GM12878 (cell line): ENCODE measurements around the gene MLIP. TPM values are rescaled to one million over a fixed set of nuclear protein-coding genes. Genes with fewer than 3 reads are reported as not detected.

Experiments used
- ATAC-seq: fragments of 200-7000 bp; cut with Tn5 transposase; 3 replicates; pipeline ENCODE4 v1.9.1; 2020; ENCODE audit warnings: mild to moderate bottlenecking, moderate library complexity
- BruUV-seq: library from RNA; stranded (reverse); fragments of 400-500 nt; replicated peaks from 2 replicates; lab custom pipeline; 2021; lab: Mats Ljungman, UMichigan
- CTCF ChIA-PET: fragments of 300-600 bp; sonication (Branson Sonifier 250); formaldehyde crosslinking; extraction: SDS; loops from one replicate; lab custom pipeline; 2021; ENCODE audit warnings: inconsistent platforms; lab: Yijun Ruan, JAX
- POLR2A ChIA-PET: fragments of 350-600 bp; formaldehyde crosslinking; extraction: SDS; loops from one replicate; lab custom pipeline; 2021; ENCODE audit warnings: inconsistent platforms; lab: Charles Lee
- RAD21 ChIA-PET: fragments of 300-600 bp; sonication (Branson Sonifier 250); formaldehyde crosslinking; loops from one replicate; lab custom pipeline; 2023; ENCODE audit warnings: antibody characterized with exemption; ENCODE audit not compliant: unreplicated experiment; lab: Charles Lee
- SMC1A ChIA-PET: fragments of 300-600 bp; sonication (Branson Sonifier 250); formaldehyde crosslinking; loops from one replicate; lab custom pipeline; 2023; ENCODE audit not compliant: unreplicated experiment, uncharacterized antibody; lab: Charles Lee
- DNase-seq: peaks from one replicate; pipeline ENCODE4 v3.0.0-alpha.2; 2011; ENCODE audit warnings: low read depth, low spot score
- FAIRE-seq: peaks from 3 replicates; lab custom pipeline; 2011; peaks lifted over from hg19 to GRCh38; lab: Jason Lieb, UNC
- H2AFZ ChIP-seq: 2 replicates; pipeline ENCODE4 v1.6.0; 2011; ENCODE audit warnings: low read depth, low read length, control low read depth; ENCODE audit not compliant: control insufficient read depth
- H3K27ac ChIP-seq: 2 replicates; pipeline ENCODE4 v1.5.1; 2011; ENCODE audit warnings: control low read depth; ENCODE audit not compliant: control insufficient read depth, insufficient read depth
- H3K27me3 ChIP-seq, 2 experiments: replicated peaks in 1 of 2; 2 replicates each; pipeline versions ENCODE4 v1.6.0 to v1.6.1; 2011; ENCODE audit warnings: low read length in 1 of 2; ENCODE audit not compliant: control insufficient read depth in 2 of 2, insufficient read depth in 2 of 2
- H3K36me3 ChIP-seq, 2 experiments: 2 replicates each; pipeline ENCODE4 v1.5.1; 2011; ENCODE audit warnings: low read length in 1 of 2; ENCODE audit not compliant: control insufficient read depth in 2 of 2, insufficient read depth in 2 of 2
- H3K4me1 ChIP-seq: 2 replicates; pipeline ENCODE4 v1.6.1; 2011; ENCODE audit warnings: mild to moderate bottlenecking, low read length, moderate library complexity, mixed read lengths; ENCODE audit not compliant: control insufficient read depth, insufficient read depth
- H3K4me2 ChIP-seq: 2 replicates; pipeline ENCODE4 v1.6.0; 2011; ENCODE audit warnings: control low read depth; ENCODE audit not compliant: control insufficient read depth, insufficient read depth
- H3K4me3 ChIP-seq: fragments of 200-600 bp; sonication (generic); 2 replicates; pipeline ENCODE4 v1.5.1; 2016
- H3K79me2 ChIP-seq: 2 replicates; pipeline ENCODE4 v1.6.0; 2011; ENCODE audit warnings: low read length; ENCODE audit not compliant: control insufficient read depth, insufficient read depth
- H3K9ac ChIP-seq: 2 replicates; pipeline ENCODE4 v1.8.0; 2011; ENCODE audit warnings: low read length, control low read depth, mixed read lengths; ENCODE audit not compliant: control insufficient read depth, insufficient read depth
- H3K9me3 ChIP-seq: replicated peaks from 3 replicates; pipeline ENCODE4 v1.5.1; 2011; ENCODE audit warnings: mild to moderate bottlenecking, low read length; ENCODE audit not compliant: control insufficient read depth, insufficient read depth
- H4K20me1 ChIP-seq: 2 replicates; pipeline ENCODE4 v1.6.0; 2011; ENCODE audit not compliant: control insufficient read depth, insufficient read depth
- ATF7 ChIP-seq: fragments of 450-650 bp; IDR thresholded peaks from 2 replicates; pipeline ENCODE4 v1.6.1; 2016; ENCODE audit warnings: low read depth, mild to moderate bottlenecking
- BHLHE40 ChIP-seq, 2 experiments: fragments of 450-650 bp in 1 of 2; IDR thresholded peaks; 2 replicates each; pipeline ENCODE4 v1.6.1; 2011 to 2017; ENCODE audit warnings: low read depth in 2 of 2, borderline replicate concordance in 1 of 2, improper control_type of control experiment in 1 of 2, low read length in 1 of 2, mild to moderate bottlenecking in 1 of 2
- BMI1 ChIP-seq: fragments of 450-650 bp; IDR thresholded peaks from 2 replicates; pipeline ENCODE4 v1.6.1; 2016; ENCODE audit warnings: mild to moderate bottlenecking, moderate library complexity, borderline replicate concordance
- CBFB ChIP-seq: IDR thresholded peaks from 2 replicates; pipeline ENCODE4 v1.6.1; 2016; ENCODE audit warnings: antibody characterized with exemption, low read depth
- CREM ChIP-seq: IDR thresholded peaks from 2 replicates; pipeline ENCODE4 v1.6.1; 2014; ENCODE audit warnings: antibody characterized with exemption, low read depth
- EZH2 ChIP-seq: IDR thresholded peaks from 2 replicates; pipeline ENCODE4 v1.6.1; 2012; ENCODE audit warnings: low read depth, mild to moderate bottlenecking, control low read depth, inconsistent platforms, low read length, borderline replicate concordance; ENCODE audit not compliant: control insufficient read depth
- HDAC6 ChIP-seq: fragments of 200-600 bp; sonication (generic); IDR thresholded peaks from one replicate; pipeline ENCODE4 v1.8.0; 2017; ENCODE audit warnings: antibody characterized with exemption; ENCODE audit not compliant: unreplicated experiment
- IKZF1 ChIP-seq: fragments of 450-650 bp; conservative IDR thresholded peaks from 2 replicates; pipeline ENCODE4 v1.6.1; 2017; ENCODE audit warnings: antibody characterized with exemption, mild to moderate bottlenecking
- IKZF2 ChIP-seq, 2 experiments: fragments of 450-650 bp; IDR thresholded peaks; 2 replicates each; pipeline ENCODE4 v1.6.1; 2017; ENCODE audit warnings: mild to moderate bottlenecking in 2 of 2, moderate library complexity in 2 of 2
- IRF4 ChIP-seq: IDR thresholded peaks from 2 replicates; pipeline ENCODE4 v1.6.1; 2011; ENCODE audit warnings: low read depth, low read length
- JUNB ChIP-seq: IDR thresholded peaks from 2 replicates; pipeline ENCODE4 v1.6.1; 2016; ENCODE audit warnings: antibody characterized with exemption, mild to moderate bottlenecking
- MXI1 ChIP-seq: fragments of 150-350 bp; IDR thresholded peaks from 2 replicates; pipeline ENCODE4 v1.6.1; 2011; ENCODE audit warnings: low read depth, mild to moderate bottlenecking, inconsistent platforms, low read length, improper control_type of control experiment
- NR2C1 ChIP-seq: fragments of 450-650 bp; IDR thresholded peaks from 2 replicates; pipeline ENCODE4 v1.6.1; 2017; ENCODE audit warnings: antibody characterized with exemption, mild to moderate bottlenecking, moderate library complexity
- WGBS: methylation state at CpG from one replicate; pipeline ENCODE4 v1.1.6; 2016; ENCODE audit warnings: low lambda C conversion rate; ENCODE audit not compliant: insufficient replicate concordance, insufficient coverage; ENCODE audit errors: missing lambda C conversion rate; 5-methylcytosine and 5-hydroxymethylcytosine counted together
- in situ Hi-C: fragments of 300-500 bp; cut with MboI; formaldehyde crosslinking; loops from 9 replicates; pipeline ENCODE4 v1.14.3; 2018; ENCODE audit warnings: mixed read lengths
- intact Hi-C: fragments of 100-400 bp; cut with micrococcal nuclease; formaldehyde crosslinking; loops from one replicate; pipeline ENCODE4 v1.14.2; 2022; ENCODE audit not compliant: unreplicated experiment
- polyA plus RNA-seq, 11 experiments: library from polyadenylated mRNA; depleted of rRNA in 4 of 11; unstranded in 6 of 11; stranded (reverse) in 5 of 11; fragments of >200 nt; fragmentation: Nextera tagmentation in 4 of 11; fragmentation: Illumina TruSeq in 1 of 11; extraction: Ambion mirVana in 4 of 11; extraction: Trizol in 1 of 11; gene quantifications; 1 replicate in 1 of 11; 2 replicates in 10 of 11; pipeline versions ENCODE4 v1.2.1 to v1.2.3, GENCODE V29; 2011 to 2016; ENCODE audit warnings: inconsistent platforms in 2 of 11, missing spikeins in 2 of 11, low read depth in 1 of 11
- total RNA-seq, 4 experiments: library from RNA; depleted of rRNA in 3 of 4; stranded (reverse); fragments of >200 nt in 3 of 4; fragmentation: Illumina TruSeq in 1 of 4; extraction: Trizol in 1 of 4; gene quantifications; 2 replicates each; pipeline versions ENCODE4 v1.2.1 to v1.2.3, GENCODE V29; 2013 to 2021
- TF ChIP-seq, protein P1 (sequence below): fragments of 450-650 bp; IDR thresholded peaks from 2 replicates; pipeline ENCODE4 v1.6.1; 2016; ENCODE audit warnings: mild to moderate bottlenecking
- TF ChIP-seq, protein P2 (sequence below): IDR thresholded peaks from 2 replicates; pipeline ENCODE4 v1.6.1; 2011; ENCODE audit warnings: low read depth, mild to moderate bottlenecking, low read length, moderate library complexity, borderline replicate concordance; ENCODE audit errors: extremely low read depth
- TF ChIP-seq, protein P3 (sequence below): IDR thresholded peaks from 2 replicates; pipeline ENCODE4 v1.6.1; 2012; ENCODE audit warnings: low read depth, low read length, improper control_type of control experiment

MLIP gene
- total and polyA plus RNA-seq, 10 of the 15 experiments (the other 5 are each of a cell fraction or from before 2014, with no cell fraction given): not detected

DNA sequence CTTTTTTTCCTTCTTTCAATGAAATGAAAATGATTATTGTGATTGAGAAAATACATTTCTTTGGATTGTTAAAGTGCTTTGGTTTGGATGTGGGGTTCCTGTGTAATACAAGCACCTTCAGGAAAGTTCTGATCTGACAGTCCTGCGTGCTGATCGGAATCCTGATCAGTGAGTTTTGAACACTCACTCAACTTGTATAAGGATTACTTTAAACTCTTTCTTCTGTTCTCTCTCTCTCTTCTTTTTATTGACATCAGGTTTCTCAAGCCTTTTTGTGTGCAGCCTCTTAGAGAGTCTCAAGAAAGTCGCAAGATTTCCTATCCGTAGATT, 197.7 kb downstream of the MLIP start:
- ChIA-PET SMC1A (no interaction called here), RAD21 (no interaction called here), POLR2A (no interaction called here), CTCF (no interaction called here)
- Histone ChIP-seq H3K4me1 (no peaks in the 10 kb centered on the region), H3K79me2 (no peaks in the 10 kb centered on the region), H3K4me2 (no peak overlapping the region), H3K4me3 (no peak overlapping the region), H3K27me3 (no peaks in the 10 kb centered on the region), H3K27ac (no peak overlapping the region), H3K9ac (no peak overlapping the region), H2AFZ (no peak overlapping the region), H3K9me3 (no peaks in the 10 kb centered on the region), H3K36me3 (no peaks in the 10 kb centered on the region), H4K20me1 (no peaks in the 10 kb centered on the region)
- TF ChIP-seq, protein P1, sequence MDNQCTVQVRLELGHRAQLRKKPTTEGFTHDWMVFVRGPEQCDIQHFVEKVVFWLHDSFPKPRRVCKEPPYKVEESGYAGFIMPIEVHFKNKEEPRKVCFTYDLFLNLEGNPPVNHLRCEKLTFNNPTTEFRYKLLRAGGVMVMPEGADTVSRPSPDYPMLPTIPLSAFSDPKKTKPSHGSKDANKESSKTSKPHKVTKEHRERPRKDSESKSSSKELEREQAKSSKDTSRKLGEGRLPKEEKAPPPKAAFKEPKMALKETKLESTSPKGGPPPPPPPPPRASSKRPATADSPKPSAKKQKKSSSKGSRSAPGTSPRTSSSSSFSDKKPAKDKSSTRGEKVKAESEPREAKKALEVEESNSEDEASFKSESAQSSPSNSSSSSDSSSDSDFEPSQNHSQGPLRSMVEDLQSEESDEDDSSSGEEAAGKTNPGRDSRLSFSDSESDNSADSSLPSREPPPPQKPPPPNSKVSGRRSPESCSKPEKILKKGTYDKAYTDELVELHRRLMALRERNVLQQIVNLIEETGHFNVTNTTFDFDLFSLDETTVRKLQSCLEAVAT: no peak
- TF ChIP-seq BHLHE40 (IDR thresholded peaks at IDR 0.05; ENCODE audit: borderline replicate concordance in 1 of 2, low read depth in 2 of 2, low read length in 1 of 2): no peak
- TF ChIP-seq BMI1: no peak
- TF ChIP-seq IRF4: no peak
- intact Hi-C loops (no loop called here), in situ Hi-C loops (no loop called here)
- no peak for ATAC-seq
- no peak for DNase-seq
- 62% methylated on average over 4 of the region's 4 CpGs for WGBS
- FAIRE-seq: no peak
- BruUV-seq: no TSS peak

DNA sequence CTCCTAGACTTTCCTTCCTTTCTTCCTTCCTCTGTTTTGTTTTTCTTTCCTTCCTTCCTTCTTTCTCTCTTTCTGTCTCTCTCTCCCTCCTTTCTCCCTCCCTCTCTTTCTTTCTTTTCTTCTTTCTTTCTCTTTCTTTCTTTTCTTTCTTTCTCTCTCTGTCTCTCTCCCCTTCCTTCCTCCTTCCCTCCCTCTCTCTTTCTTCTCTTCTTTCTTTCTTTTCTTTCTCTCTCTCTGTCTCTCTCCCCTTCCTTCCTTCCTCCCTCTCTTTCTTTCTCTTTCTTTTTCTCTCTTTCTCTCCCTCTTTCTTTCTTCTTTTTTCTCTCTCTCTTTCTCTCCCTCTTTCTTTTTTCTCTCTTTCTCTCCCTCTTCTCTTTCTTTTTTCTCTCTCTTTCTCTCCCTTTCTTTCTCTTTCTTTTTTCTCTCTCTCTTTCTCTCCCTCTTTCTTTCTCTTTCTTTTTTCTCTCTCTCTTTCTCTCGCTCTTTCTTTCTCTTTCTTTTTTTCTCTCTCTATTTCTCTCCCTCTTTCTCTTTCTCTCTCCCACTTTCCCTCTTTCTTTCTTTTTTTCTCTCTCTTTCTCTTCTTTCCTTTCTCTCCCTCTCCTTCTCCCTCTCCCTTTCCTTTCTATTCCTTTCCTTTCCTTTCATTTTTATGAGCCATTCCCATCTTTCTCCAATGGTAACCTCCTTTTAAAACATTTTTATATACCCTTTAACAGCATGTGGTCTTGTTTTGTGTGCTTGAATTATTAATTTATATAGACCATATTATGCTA, 199.3 kb downstream of the MLIP start:
- POLR2A ChIA-PET: no interaction called here
- Histone ChIP-seq H3K4me1 (no peaks in the 10 kb centered on the region), H3K36me3 (no peaks in the 10 kb centered on the region), H3K9me3 (no peaks in the 10 kb centered on the region), H4K20me1 (no peaks in the 10 kb centered on the region), H3K4me3 (no peak overlapping the region), H3K27me3 (no peaks in the 10 kb centered on the region), H3K9ac (no peak overlapping the region), H3K27ac (no peak overlapping the region), H2AFZ (no peak overlapping the region), H3K4me2 (no peak overlapping the region), H3K79me2 (no peaks in the 10 kb centered on the region)
- WGBS: 9% methylated on average over 1 of the region's 1 CpG
- CTCF ChIA-PET: interaction anchor here (1.8 kb wide), 1 partner anchor 66 kb away, joined by 12 read pairs; no protein-coding TSS in a partner anchor
- intact Hi-C loops (no loop called here), in situ Hi-C loops (no loop called here)
- BruUV-seq: no TSS peak
- DNase-seq: no peak
- RAD21 ChIA-PET: no interaction called here
- SMC1A ChIA-PET: no interaction called here
- no peak for FAIRE-seq
- no peak for ATAC-seq
- TF ChIP-seq IKZF2 (IDR thresholded peaks at IDR 0.05) (no peak), CBFB (no peak), EZH2 (no peak), IKZF1 (no peak), NR2C1 (no peak), JUNB (no peak), MXI1 (no peak), HDAC6 (no peak), CREM (no peak), ATF7 (no peak)
- TF ChIP-seq, protein P2, sequence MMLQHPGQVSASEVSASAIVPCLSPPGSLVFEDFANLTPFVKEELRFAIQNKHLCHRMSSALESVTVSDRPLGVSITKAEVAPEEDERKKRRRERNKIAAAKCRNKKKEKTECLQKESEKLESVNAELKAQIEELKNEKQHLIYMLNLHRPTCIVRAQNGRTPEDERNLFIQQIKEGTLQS: no peak
- TF ChIP-seq, protein P3, sequence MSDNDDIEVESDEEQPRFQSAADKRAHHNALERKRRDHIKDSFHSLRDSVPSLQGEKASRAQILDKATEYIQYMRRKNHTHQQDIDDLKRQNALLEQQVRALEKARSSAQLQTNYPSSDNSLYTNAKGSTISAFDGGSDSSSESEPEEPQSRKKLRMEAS: no peak
